HG03025 (cell line): ENCODE data around the gene TMEM81.

Experiments used
- ATAC-seq: cut with Tn5 transposase; IDR thresholded peaks from one replicate; pipeline ENCODE4 v1.9.1; 2021; ENCODE audit warnings: mild to moderate bottlenecking, moderate library complexity; ENCODE audit not compliant: unreplicated experiment, low FRiP score

Gene TMEM81

GRCh38 chr1:205077158-205077933, 6.9 kb downstream of the TMEM81 start:
- no peak for ATAC-seq

GRCh38 chr1:205076245-205076761, 8.0 kb downstream of the TMEM81 start:
- ATAC-seq: no peak

- no peak for ATAC-seq
These were observed 8.6 kb downstream of the TMEM81 start for GRCh38 chr1:205075642-205076155.

- ATAC-seq: no peak
These were observed 9.7 kb downstream of the TMEM81 start for GRCh38 chr1:205074513-205074912.

- no peak for ATAC-seq
These were observed 10.2 kb downstream of the TMEM81 start for GRCh38 chr1:205074084-205074483.

- no peak for ATAC-seq
These were observed 10.7 kb downstream of the TMEM81 start for GRCh38 chr1:205073511-205073910.

GRCh38 chr1:205072881-205073280, 11.4 kb downstream of the TMEM81 start:
- ATAC-seq: no peak

GRCh38 chr1:205072286-205072685, 12.0 kb downstream of the TMEM81 start:
- no peak for ATAC-seq

- ATAC-seq: no peak
These were observed 12.5 kb downstream of the TMEM81 start for GRCh38 chr1:205071801-205072200.

GRCh38 chr1:205071028-205071409, 13.2 kb downstream of the TMEM81 start:
- no peak for ATAC-seq

GRCh38 chr1:205069371-205070125, 14.7 kb downstream of the TMEM81 start:
- ATAC-seq: no peak

GRCh38 chr1:205068457-205069040, 15.7 kb downstream of the TMEM81 start:
- ATAC-seq: no peak

GRCh38 chr1:205068001-205068400, 16.3 kb downstream of the TMEM81 start:
- no peak for ATAC-seq

GRCh38 chr1:205067031-205067430, 17.2 kb downstream of the TMEM81 start:
- no peak for ATAC-seq

GRCh38 chr1:205066141-205066818, 18.0 kb downstream of the TMEM81 start:
- no peak for ATAC-seq

GRCh38 chr1:205065666-205066065, 18.6 kb downstream of the TMEM81 start:
- no peak for ATAC-seq

GRCh38 chr1:205064741-205065316, 19.4 kb downstream of the TMEM81 start:
- no peak for ATAC-seq

- no peak for ATAC-seq
These were observed 20.0 kb downstream of the TMEM81 start for GRCh38 chr1:205064301-205064700.

GRCh38 chr1:205062895-205063294, 21.4 kb downstream of the TMEM81 start:
- ATAC-seq: no peak

- no peak for ATAC-seq
These were observed 21.9 kb downstream of the TMEM81 start for GRCh38 chr1:205062319-205062718.
